Measurements from ENCODE around the gene CASTOR2. TPM values are rescaled to one million over a fixed set of nuclear protein-coding genes. Genes with fewer than 3 reads are reported as not detected.
"Not testable (repeated sequence)": the region's sequence is repeated elsewhere in the genome, so short reads cannot be mapped to it uniquely, and the experiment has no call there.

The CASTOR2 gene
- total RNA-seq (2014; rRNA removed; shearing (Covaris generic)) = 2.3 and 7.4 TPM in 2 replicates

DNA sequence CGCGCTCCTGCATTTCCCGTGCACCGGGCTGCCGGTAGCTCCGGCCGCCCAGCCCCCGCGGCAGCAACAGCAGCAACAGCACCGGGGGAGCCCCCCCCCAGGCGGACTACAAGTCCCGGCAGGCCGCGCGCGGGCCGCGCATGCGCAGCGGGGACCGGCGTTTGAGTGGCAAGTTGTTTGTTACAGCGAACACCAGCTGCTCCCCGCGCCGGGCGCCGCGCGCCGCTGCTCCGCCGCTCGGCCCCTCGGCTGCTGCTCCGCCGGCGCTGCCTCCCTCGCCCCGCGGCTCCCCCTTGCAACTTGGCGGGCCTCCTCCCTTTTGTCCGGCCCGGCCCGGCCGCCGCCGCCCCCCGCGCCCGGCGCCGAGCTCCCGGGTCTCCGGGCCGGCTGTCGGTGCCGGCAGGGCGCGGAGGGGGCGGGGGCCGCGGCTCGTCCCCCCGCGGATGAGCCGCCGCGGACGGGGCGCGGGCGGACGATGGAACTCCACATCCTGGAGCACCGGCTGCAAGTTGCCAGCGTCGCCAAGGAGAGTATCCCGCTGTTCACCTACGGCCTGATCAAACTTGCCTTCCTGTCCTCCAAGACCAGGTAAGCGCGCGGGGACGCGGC lies at the start of gene CASTOR2:
Gene CASTOR2 (plus strand): TSS at position 195 of the 609 bp plus-strand sequence. CDS start 281 bp downstream, at position 476.
- DNase-seq (ENCODE audit: low read depth) = not testable (repeated sequence)

- not testable (repeated sequence) for DNase-seq (ENCODE audit: low read depth)
These were observed 42.1 kb upstream of the CASTOR2 start for GRCh38 chr7:74922321-74922890.

- DNase-seq (ENCODE audit: low read depth) = not testable (repeated sequence)
These were observed 40.9 kb upstream of the CASTOR2 start for GRCh38 chr7:74923644-74924043.

DNA sequence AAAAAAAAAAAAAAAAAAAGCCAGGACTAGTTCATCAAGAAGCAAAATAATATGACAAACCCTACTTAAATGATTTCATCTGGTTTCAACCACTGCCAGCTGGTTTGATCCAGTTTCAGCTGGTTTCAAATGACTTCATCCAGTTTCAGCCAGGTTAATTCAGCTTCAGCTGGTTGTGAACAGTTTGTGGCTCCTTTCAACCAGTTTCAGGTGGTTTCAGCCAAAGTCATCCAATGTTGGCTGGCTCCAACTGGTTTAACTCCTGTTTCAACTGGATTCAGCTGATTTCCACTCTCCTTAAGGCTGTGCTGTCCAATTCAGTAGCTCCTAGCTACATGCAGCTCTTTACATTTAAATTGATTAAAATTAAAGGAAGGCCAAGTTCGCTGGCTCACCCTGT lies 37.5 kb upstream of the CASTOR2 start:
- DNase-seq (ENCODE audit: low read depth) = not testable (repeated sequence)

DNA sequence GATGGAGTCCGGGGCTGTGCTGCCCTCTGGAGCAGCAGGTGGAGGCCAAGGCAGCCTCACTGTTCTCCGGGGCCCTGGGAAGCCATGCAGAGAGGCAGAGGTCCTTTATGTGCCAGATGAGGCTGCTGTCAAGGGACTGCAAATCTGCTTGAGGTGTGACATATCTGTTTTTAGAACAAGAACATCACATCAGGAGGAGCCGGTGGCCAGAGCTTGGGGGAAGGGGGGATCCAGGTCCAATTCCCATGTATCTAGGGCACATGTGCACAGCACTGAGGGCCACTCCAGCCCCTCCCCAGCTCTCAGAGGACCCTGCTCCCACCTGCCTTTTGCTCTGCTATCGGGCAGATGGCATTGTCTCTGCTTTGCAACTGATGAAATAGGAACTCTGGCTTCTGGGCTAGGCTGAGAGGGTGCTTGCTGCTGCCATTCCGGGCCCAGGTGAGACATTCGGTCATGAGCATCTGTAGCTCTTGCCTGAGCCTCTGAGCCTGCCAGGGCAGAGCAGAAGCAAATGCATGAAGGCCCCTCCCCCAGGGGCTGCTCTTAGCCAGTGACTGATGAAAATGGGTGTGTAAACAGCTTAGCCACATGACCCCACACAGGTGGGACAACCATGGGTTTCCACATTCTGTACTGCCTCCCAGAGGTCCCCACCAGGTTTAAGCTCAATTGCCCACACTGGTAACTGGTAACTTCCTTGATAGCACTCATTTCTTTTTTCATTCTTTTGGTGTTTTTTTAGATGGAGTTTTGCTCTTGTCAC lies 32.8 kb upstream of the CASTOR2 start:
- not testable (repeated sequence) for DNase-seq (ENCODE audit: low read depth)

- not testable (repeated sequence) for DNase-seq (ENCODE audit: low read depth)
These were observed 25.1 kb upstream of the CASTOR2 start for GRCh38 chr7:74939429-74939828.

GRCh38 chr7:74941302-74942069 lies 23.0 kb upstream of the CASTOR2 start:
- not testable (repeated sequence) for DNase-seq (ENCODE audit: low read depth)

GRCh38 chr7:74943923-74944322 lies 20.6 kb upstream of the CASTOR2 start:
- not testable (repeated sequence) for DNase-seq (ENCODE audit: low read depth)

GRCh38 chr7:74947741-74948140 lies 16.8 kb upstream of the CASTOR2 start:
- not testable (repeated sequence) for DNase-seq (ENCODE audit: low read depth)

DNA sequence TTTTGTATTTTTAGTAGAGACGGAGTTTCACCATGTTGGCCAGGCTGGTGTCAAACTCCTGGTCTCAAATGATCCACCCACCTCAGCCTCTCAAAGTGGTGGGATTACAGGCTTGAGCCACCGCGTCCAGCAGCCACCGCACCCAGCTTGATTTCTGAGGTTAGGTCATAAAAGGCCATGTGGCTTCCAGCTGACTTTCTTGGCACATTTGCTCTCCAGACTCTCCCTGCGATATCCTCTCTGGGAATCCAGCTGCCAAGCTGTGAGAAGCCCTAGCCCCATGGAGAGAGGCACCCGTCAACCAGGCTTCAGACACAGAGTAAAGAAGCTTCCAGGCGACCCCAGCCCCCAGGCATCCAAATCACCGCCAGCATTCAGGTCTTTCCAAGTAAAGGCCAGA lies 10.7 kb upstream of the CASTOR2 start:
- not testable (repeated sequence) for DNase-seq (ENCODE audit: low read depth)

GRCh38 chr7:74958328-74958727 lies 6.2 kb upstream of the CASTOR2 start:
- not testable (repeated sequence) for DNase-seq (ENCODE audit: low read depth)

GRCh38 chr7:74963704-74964510 lies 598 bp upstream of the CASTOR2 start:
- DNase-seq (ENCODE audit: low read depth) = not testable (repeated sequence)

DNA sequence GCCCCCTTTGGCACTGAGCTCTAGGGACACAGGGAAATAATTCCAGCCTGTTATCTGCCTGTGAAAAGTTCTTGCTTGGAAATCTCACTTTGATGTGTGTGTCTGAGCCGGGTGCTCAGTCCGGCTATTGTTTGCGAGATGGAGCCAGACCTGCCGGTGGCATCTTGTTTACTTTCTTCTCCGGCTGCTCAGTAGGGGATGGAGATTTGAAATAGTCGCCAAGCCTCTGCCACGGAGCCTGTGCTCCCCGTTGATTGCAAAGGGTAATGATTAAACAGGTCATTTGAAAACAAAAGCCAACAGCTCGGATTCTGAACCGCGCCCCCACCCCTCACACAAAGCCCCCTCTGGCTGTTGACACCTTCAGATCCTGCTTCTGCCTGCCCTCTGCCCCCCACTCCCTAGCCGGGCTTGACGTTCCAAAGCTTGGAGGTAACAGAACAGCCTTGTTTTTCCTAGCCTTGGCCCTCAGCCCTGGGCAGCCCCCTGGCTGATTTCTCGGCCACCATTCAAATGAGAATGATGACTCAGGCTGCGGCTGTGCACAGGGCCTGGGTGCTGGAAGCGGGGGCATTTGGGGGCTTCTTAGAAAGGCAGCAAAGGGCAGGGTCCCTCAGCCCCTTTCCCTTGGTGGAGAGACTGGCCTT lies 1.8 kb downstream of the CASTOR2 start:
- not testable (repeated sequence) for DNase-seq (ENCODE audit: low read depth)

DNA sequence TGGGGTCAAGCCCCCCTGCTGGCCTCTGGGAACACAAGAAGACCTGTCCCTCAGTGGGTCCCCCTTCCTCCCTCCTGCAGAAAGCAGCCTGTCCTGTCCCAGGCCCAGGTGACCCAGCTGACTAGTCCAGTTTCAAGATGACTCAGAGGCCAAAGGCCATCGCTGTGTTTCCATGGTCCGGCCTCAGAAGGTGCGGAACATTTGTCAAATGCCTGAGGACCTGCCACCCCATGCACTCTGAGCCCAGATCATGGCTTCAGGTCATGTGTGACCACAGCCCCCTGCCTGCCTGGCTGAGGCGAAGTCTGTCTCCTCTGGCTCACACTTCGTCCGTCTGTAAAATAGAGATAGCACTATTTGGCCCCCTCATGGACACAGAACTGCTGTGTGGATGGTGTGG lies 2.4 kb downstream of the CASTOR2 start:
- DNase-seq (ENCODE audit: low read depth) = not testable (repeated sequence)

GRCh38 chr7:74971431-74971830 lies 6.9 kb downstream of the CASTOR2 start:
- not testable (repeated sequence) for DNase-seq (ENCODE audit: low read depth)

DNA sequence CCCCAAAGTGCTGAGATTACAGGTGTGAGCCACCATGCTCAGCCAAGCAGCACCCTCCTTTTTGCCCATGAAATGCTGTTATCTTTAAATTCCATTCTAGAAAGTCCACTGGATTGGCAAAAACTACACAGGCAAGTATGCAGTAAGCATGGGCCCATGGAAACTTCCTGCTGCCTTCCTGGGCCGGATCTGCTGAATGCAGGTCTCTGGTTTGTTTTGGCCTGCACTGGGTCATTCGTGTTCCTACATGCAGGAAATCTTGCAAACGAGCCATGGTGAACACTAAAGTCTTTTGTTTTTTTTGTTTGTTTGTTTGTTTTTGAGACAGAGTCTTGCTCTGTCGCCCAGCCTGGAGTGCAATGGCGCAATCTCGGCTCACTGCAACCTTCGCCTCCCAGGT lies 7.9 kb downstream of the CASTOR2 start:
- DNase-seq (ENCODE audit: low read depth) = not testable (repeated sequence)

GRCh38 chr7:74975959-74976358 lies 11.5 kb downstream of the CASTOR2 start:
- DNase-seq (ENCODE audit: low read depth) = not testable (repeated sequence)

- not testable (repeated sequence) for DNase-seq (ENCODE audit: low read depth)
These were observed 13.0 kb downstream of the CASTOR2 start for GRCh38 chr7:74977523-74977922.

- DNase-seq (ENCODE audit: low read depth) = not testable (repeated sequence)
These were observed 23.9 kb downstream of the CASTOR2 start for GRCh38 chr7:74988436-74988835.

- DNase-seq (ENCODE audit: low read depth) = no peak
These were observed 28.6 kb downstream of the CASTOR2 start for GRCh38 chr7:74993121-74993520.
